WTC11 (cell line): ENCODE results near the gene RFLNA.

Source experiments
- AFF4 ChIP-seq: sonication (generic); formaldehyde crosslinking; IDR thresholded peaks from 2 replicates; pipeline ENCODE4 v1.8.1; 2023; ENCODE audit warnings: mild to moderate bottlenecking, missing genetic modification reagents, borderline replicate concordance
- CREB1 ChIP-seq: sonication (generic); formaldehyde crosslinking; IDR thresholded peaks from 2 replicates; pipeline ENCODE4 v1.8.0; 2023; ENCODE audit warnings: mild to moderate bottlenecking, missing genetic modification reagents
- HMGA2 ChIP-seq: fragments of 250-450 bp; sonication (Bioruptor Pico); IDR thresholded peaks from 2 replicates; pipeline ENCODE4 v1.4.0; 2021; ENCODE audit warnings: mild to moderate bottlenecking, moderate library complexity
- JUN ChIP-seq: sonication (generic); formaldehyde crosslinking; IDR thresholded peaks from 2 replicates; pipeline ENCODE4 v1.8.0; 2023; ENCODE audit warnings: mild to moderate bottlenecking, missing genetic modification reagents
- NFYB ChIP-seq: sonication (generic); formaldehyde crosslinking; conservative IDR thresholded peaks from 2 replicates; pipeline ENCODE4 v1.8.0; 2022; ENCODE audit warnings: low read depth, missing genetic modification reagents
- PREB ChIP-seq: sonication (generic); formaldehyde crosslinking; IDR thresholded peaks from 2 replicates; pipeline ENCODE4 v1.8.1; 2022; ENCODE audit warnings: mild to moderate bottlenecking, missing genetic modification reagents, moderate library complexity, borderline replicate concordance
- RELA ChIP-seq: sonication (generic); formaldehyde crosslinking; IDR thresholded peaks from 2 replicates; pipeline ENCODE4 v1.8.1; 2022; ENCODE audit warnings: missing genetic modification reagents, mild to moderate bottlenecking, borderline replicate concordance
- USF2 ChIP-seq: sonication (generic); formaldehyde crosslinking; IDR thresholded peaks from 2 replicates; pipeline ENCODE4 v1.8.1; 2023; ENCODE audit warnings: mild to moderate bottlenecking, missing genetic modification reagents, moderate library complexity
- ZNF263 ChIP-seq: sonication (generic); formaldehyde crosslinking; IDR thresholded peaks from 2 replicates; pipeline ENCODE4 v1.8.1; 2022; ENCODE audit warnings: low read depth, mild to moderate bottlenecking, moderate library complexity, missing genetic modification reagents
- TF ChIP-seq, protein P1 (sequence below): fragments of 200-600 bp; IDR thresholded peaks from 2 replicates; pipeline ENCODE4 v1.8.0; 2022; ENCODE audit warnings: antibody characterized with exemption
- TF ChIP-seq, protein P2 (sequence below): sonication (generic); formaldehyde crosslinking; IDR thresholded peaks from 2 replicates; pipeline ENCODE4 v1.8.1; 2023; ENCODE audit warnings: mild to moderate bottlenecking, moderate library complexity, missing genetic modification reagents
- TF ChIP-seq, protein P3 (sequence below): sonication (generic); formaldehyde crosslinking; conservative IDR thresholded peaks from 2 replicates; pipeline ENCODE4 v1.8.1; 2023; ENCODE audit warnings: mild to moderate bottlenecking, low read depth, missing genetic modification reagents, moderate library complexity
- TF ChIP-seq, protein P4 (sequence below): sonication (generic); formaldehyde crosslinking; IDR thresholded peaks from 2 replicates; pipeline ENCODE4 v1.8.0; 2022; ENCODE audit warnings: mild to moderate bottlenecking, missing genetic modification reagents

DNA sequence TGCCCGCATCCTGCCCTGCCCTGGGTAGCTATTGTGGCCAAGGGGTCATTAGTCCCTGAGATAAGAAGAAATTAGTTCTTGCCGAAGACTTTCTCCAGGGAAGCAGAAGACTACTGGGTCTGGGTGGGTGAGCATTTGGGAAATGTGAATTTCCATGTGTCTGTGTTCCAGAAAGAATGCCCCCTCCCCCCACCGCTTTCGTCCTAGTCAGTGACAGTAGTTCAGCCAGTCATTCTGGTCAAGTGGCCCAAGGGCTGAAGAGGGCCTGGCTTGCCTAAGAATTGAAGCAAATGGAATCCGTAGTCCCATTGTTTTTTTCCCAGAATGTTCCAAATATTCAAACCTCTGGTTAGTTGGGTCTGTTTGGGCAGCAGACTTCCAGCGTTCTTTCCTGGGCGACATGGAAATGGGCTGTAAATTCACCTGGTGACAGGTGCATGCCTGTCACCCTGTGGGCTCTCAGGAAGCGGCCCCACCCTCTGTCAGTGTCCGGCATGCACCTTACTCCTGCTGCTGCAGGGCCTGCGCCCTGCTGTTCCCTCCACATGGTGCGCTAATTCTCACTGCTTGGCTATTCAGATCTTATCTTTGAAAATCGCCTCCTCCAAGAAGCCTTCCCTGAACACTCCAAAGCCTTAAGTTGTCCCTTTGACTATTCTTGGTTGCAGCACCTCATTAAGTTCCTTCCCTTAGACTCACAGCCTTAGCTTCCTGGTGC is 1.4 kb upstream of the RFLNA start:
- TF ChIP-seq USF2 (CRISPR knock-in tag), result no peak
- TF ChIP-seq, protein P1, sequence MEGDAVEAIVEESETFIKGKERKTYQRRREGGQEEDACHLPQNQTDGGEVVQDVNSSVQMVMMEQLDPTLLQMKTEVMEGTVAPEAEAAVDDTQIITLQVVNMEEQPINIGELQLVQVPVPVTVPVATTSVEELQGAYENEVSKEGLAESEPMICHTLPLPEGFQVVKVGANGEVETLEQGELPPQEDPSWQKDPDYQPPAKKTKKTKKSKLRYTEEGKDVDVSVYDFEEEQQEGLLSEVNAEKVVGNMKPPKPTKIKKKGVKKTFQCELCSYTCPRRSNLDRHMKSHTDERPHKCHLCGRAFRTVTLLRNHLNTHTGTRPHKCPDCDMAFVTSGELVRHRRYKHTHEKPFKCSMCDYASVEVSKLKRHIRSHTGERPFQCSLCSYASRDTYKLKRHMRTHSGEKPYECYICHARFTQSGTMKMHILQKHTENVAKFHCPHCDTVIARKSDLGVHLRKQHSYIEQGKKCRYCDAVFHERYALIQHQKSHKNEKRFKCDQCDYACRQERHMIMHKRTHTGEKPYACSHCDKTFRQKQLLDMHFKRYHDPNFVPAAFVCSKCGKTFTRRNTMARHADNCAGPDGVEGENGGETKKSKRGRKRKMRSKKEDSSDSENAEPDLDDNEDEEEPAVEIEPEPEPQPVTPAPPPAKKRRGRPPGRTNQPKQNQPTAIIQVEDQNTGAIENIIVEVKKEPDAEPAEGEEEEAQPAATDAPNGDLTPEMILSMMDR, result no peak
- TF ChIP-seq, protein P2, sequence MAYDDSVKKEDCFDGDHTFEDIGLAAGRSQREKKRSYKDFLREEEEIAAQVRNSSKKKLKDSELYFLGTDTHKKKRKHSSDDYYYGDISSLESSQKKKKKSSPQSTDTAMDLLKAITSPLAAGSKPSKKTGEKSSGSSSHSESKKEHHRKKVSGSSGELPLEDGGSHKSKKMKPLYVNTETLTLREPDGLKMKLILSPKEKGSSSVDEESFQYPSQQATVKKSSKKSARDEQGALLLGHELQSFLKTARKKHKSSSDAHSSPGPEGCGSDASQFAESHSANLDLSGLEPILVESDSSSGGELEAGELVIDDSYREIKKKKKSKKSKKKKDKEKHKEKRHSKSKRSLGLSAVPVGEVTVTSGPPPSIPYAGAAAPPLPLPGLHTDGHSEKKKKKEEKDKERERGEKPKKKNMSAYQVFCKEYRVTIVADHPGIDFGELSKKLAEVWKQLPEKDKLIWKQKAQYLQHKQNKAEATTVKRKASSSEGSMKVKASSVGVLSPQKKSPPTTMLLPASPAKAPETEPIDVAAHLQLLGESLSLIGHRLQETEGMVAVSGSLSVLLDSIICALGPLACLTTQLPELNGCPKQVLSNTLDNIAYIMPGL (CRISPR knock-in tag), result no peak
- no peak for TF ChIP-seq JUN (CRISPR knock-in tag)
- TF ChIP-seq RELA (CRISPR knock-in tag), result no peak
- TF ChIP-seq AFF4 (CRISPR knock-in tag), result no peak
- TF ChIP-seq NFYB (CRISPR knock-in tag), result no peak
- TF ChIP-seq, protein P3, sequence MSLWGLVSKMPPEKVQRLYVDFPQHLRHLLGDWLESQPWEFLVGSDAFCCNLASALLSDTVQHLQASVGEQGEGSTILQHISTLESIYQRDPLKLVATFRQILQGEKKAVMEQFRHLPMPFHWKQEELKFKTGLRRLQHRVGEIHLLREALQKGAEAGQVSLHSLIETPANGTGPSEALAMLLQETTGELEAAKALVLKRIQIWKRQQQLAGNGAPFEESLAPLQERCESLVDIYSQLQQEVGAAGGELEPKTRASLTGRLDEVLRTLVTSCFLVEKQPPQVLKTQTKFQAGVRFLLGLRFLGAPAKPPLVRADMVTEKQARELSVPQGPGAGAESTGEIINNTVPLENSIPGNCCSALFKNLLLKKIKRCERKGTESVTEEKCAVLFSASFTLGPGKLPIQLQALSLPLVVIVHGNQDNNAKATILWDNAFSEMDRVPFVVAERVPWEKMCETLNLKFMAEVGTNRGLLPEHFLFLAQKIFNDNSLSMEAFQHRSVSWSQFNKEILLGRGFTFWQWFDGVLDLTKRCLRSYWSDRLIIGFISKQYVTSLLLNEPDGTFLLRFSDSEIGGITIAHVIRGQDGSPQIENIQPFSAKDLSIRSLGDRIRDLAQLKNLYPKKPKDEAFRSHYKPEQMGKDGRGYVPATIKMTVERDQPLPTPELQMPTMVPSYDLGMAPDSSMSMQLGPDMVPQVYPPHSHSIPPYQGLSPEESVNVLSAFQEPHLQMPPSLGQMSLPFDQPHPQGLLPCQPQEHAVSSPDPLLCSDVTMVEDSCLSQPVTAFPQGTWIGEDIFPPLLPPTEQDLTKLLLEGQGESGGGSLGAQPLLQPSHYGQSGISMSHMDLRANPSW, result no peak
- TF ChIP-seq CREB1 (CRISPR knock-in tag), result no peak
- TF ChIP-seq, protein P4, sequence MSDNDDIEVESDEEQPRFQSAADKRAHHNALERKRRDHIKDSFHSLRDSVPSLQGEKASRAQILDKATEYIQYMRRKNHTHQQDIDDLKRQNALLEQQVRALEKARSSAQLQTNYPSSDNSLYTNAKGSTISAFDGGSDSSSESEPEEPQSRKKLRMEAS (CRISPR knock-in tag), result no peak
- TF ChIP-seq HMGA2, result no peak
- no peak for TF ChIP-seq ZNF263 (CRISPR knock-in tag)
- TF ChIP-seq PREB (CRISPR knock-in tag), result no peak
